Stimulated activated CD4-positive, alpha-beta T cell treated with anti-CD3 and anti-CD28 coated beads, TNF-alpha, amount 100 ng/mL, for 4 hours (primary cell): ENCODE data around the gene TM6SF1.
"Not testable (repeated sequence)": the region's sequence is repeated elsewhere in the genome, so short reads cannot be mapped to it uniquely, and the experiment has no call there.

ENCODE experiments used
- DNase-seq, 3 experiments: peaks; one replicate each; pipeline ENCODE4 v3.0.0-alpha.2; 2020; ENCODE audit warnings: low read depth in 3 of 3

Gene TM6SF1

DNA sequence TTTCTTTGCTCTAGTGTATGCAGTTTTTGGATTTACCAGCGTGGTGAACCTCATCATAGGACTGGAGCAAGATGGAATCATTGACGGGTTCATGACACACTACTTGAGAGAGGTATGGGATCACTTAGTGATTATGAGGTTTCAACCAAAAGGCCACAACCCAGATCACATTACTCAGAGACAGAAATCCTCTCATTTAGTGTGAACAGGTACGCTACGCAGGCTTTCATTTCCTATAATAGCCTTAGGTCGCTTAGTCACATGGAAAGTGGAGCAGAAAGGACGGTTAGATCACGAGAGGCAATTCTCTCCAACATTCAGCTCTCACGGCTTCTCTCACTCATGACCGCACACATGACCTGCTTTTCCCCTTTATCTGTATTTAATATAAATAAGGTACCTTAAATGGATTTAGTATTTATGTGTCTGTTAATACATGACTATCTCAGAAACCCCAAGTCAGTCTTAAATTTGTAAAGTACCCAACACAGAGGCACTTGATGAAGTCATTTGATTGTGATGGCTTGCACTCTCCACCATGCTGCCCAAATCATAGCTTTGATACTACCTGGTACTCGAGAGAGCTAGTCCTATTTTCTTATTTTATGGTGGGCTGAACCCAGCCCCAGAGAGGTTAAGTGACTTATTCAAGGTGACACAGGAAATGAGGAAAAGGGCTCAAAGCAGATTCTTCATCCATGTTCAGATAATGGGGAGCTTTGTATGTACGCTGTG, 8.6 kb downstream of the TM6SF1 start:
- DNase-seq: no peak

- no peak for DNase-seq
Measured at GRCh38 chr15:83118291-83118827, 10.9 kb downstream of the TM6SF1 start.

DNA sequence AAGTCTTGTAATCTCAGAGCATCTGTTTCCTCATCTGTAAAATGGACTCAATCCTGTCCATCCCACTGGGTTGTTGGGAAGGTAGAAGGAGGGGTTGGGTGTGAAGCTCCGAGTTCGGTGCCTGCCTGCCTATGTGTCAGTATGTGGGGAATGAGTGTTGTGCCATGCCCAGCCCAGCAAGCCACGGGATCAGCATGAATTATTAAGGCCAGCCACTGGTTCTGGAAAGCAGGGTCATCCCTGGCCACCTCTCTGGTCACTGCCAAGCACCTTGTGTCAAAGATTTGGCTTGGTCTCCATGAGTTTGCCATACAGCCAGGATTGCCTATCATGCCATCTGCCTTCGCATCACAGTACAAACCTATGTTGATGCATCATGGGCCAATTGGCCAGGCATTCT, 11.5 kb downstream of the TM6SF1 start:
- DNase-seq: no peak

DNA sequence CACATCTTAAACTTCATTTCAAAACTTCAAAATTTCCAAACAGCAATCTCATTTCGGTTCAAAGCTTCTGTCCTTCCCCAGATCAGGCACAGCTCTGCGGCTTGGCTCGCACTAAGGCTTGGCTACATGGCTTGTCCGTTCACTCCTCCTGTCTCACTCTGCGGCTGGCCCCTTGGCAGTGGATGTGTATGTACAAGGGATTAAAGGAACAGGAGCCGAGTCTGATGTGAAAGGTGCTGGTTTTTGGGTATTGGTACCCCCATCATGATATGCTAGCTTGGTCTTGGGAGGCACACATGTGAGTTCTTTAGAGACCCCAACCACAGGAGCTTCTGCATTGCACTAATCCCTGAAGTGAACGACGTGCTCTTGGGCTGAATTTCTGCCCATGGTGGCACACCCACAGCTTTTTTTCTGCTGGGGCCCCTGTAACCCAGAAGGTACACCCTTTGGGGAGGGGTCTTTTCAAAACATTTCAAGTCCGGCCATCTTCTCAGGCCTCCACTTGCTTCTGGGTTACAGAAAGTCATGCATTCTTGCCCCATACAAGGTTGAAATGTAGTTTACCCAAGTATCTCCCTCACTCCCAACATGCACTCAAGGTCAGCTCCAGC, 12.6 kb downstream of the TM6SF1 start:
- DNase-seq: no peak

DNA sequence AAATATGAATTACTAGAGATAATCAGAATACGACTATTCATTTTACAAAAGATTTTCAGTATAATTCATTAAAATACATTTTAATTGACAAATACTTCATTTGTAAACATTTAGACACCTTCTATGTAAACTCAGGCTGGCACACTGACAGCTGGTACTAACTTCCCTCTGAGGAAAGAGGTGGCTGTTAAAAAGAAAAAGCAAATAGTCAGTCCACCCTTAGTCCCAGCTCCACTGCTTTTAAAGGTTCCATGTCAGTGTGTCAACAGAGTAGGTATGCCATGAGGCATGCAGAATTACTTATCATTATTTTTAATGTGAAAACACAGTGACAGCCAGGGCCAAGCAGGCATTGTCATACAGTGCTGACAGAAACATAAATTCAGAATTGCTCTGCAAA, 16.1 kb downstream of the TM6SF1 start:
- DNase-seq: no peak

DNA sequence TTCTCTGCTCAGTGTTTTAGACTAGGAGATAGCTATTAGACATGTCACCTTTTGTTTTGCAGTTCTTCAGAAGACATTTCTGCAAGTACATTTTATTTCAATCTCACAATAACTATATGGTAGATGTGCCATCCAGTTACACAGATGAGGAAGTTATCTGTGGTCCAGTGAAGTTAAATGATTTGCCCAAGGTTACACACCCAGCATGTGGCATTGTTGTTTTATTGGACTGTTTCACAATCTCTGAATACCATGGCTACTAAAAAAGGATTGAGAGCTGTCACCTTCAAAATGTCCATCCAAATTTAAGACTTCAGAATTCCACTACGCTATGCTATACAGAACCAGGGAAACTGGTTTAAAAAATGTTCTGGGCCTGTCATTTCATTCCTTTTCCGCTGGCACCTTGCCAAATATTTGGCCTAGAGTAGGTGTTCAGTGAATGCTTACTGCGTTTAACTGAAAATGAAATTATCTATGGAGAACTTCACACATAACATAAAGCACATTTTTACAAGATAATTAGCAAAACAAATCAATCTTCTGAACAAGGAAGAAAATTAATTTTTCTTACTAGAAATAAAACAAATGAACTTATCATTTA, 20.2 kb downstream of the TM6SF1 start:
- no peak for DNase-seq

GRCh38 chr15:83129791-83130190, 22.3 kb downstream of the TM6SF1 start:
- no peak for DNase-seq

- no peak for DNase-seq
Measured at GRCh38 chr15:83132861-83133523, 25.5 kb downstream of the TM6SF1 start.

DNA sequence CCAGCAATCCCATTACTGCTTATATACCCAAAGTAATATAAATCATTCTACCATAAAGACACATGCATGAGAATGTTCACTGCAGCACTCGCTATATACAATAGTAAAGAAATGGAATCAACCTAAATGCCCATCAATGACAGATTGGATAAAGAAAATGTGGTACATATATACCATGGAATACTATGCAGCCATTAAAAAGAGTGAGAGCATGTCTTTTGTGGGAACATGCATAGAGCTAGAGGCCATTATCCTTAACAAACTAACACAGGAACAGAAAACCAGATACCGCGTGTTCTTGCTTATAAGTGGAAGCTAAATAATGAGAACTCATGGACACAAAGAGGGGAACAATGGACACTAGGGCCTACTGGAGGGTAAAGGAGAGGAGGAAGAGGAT, 34.7 kb downstream of the TM6SF1 start:
- not testable (repeated sequence) for DNase-seq

DNA sequence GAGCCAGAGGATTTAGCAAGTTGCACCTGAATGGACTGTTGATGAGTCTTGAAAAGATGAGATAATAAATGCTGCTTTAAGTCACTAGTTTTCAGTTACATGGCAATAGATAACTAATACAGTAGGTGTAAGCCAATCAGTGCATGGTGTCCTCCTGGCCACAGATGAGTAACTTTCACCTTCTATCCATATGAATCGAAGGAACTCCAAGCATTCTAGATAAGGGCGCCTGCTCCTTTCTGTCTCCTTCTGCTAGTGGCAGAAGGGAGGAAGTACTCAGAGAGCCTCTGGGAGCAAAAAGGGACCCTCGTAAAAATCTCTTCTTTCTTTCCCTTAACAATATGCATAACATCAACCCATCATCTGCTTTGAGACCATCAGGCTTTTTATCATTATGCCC, 37.3 kb downstream of the TM6SF1 start:
- no peak for DNase-seq

DNA sequence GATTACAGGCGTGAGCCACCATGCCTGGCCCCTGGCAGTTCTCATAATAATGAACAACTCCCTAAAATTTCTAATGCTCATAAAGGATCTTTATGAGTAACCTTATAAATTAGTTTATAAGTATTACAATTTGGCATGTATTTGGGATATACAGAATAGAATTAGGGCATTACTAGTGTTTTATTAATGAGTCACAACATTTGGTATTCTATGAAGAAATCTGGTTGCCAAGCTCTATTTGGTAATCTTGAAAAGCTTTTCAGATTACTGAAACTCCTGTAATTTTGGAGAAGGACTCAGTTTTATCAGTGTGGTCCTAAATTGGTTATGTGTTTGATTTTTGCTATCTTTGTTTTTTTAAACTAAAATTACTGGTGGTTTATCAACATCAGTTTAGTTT, 45.8 kb downstream of the TM6SF1 start:
- no peak for DNase-seq

DNA sequence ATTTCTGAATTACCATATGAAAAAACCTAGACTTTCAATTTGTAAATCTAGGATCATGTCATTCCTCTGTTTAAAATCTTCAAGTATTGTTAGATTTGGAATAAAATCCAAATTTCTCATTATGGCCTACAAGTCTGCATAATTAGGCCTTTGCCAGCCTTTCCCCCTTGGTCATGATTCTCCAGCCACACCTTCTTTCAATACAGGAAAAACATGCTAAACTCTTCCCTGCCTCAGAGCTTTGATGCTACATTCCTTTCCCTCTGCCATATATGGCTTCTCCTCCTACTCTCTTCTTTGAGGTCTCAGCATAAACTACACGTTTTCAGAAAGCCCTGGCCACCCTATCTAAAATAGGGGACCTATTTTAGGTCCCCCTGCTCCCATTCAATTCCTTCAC, 48.5 kb downstream of the TM6SF1 start:
- DNase-seq: no peak

- no peak for DNase-seq
Measured at GRCh38 chr15:83158393-83158792, 50.9 kb downstream of the TM6SF1 start.

- DNase-seq: no peak
Measured at GRCh38 chr15:83160741-83161140, 53.3 kb downstream of the TM6SF1 start.

GRCh38 chr15:83163032-83163431, 55.6 kb downstream of the TM6SF1 start:
- DNase-seq: no peak

DNA sequence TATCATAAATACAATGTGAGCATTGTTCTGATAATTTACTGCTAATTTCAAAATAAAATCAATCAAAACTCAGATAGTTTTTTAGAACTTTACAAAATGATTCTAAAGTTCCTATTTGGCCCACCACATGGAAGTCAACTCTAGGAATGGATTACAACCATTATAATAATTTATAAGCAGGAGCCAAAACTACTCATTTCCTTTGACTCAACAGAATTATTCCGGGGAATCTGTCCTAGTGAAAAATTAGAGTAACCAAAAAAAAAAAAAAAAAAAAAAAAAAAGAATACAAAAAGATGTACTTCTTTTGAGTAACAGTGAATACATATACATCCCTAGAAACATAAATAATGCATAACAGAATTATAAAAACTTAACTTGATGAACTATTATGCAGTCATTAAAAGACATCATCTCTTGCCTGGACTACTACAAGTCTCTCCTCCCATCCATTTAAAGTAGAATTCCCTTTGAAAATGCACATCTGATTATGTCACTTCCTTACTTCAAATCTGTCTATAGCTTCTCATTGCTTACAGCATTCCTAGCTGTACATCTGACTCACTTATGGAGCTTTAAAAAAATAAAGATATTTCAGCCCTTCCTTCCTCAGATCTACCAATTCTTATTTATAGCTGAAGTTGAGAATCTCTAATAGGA, 56.8 kb downstream of the TM6SF1 start:
- no peak for DNase-seq

GRCh38 chr15:83164771-83165404, 57.4 kb downstream of the TM6SF1 start:
- no peak for DNase-seq

DNA sequence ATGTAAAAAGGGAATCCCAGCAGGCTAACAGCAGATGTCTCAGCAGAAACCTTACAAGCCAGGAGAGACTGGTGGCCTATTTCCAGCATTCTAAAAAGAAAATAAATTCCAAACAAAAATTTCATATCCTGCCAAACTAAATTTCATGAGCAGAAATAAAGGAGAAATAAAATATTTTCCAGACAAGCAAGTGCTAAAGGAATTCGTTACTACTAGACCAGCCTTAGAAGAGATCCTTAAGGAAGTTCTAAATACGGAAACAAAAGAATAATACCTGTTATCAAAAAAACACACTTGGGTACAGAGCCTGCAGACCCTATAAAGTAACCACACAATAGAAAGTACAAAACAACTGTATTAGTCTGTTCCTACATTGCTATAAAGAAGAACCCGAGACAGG, 58.8 kb downstream of the TM6SF1 start:
- DNase-seq: no peak

DNA sequence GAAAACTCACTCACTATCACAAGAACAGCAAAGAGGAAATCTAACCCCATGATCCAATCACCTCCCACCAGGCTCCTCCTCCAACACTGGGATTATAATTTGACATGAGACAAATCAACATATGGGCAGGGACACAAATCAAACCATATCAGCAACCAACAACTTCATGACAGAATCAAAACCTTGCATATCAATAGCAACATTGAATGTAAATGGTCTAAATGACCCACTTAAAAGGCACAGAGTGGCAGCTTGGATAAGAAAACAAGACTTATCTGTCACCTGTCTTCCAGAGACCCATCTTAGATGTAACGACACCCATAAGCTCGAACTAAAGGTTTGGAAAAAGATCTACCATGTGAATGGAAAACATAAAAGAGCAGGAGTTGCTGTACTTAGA, 59.4 kb downstream of the TM6SF1 start:
- DNase-seq: no peak

GRCh38 chr15:83169576-83169975, 62.1 kb downstream of the TM6SF1 start:
- not testable (repeated sequence) for DNase-seq

GRCh38 chr15:83170474-83171165, 63.2 kb downstream of the TM6SF1 start:
- DNase-seq: no peak
